ENCODE results near the gene TSPAN7.

The TSPAN7 gene

GRCh38 chrX:38636949-38637819 is 75.8 kb downstream of the TSPAN7 start:
- H3K4me1 ChIP-seq (ENCODE audit: control insufficient read depth, insufficient read depth, low read length, poor library complexity, severe bottlenecking), result no peaks in the 10 kb centered on the region
- no peaks in the 10 kb centered on the region for H3K36me3 ChIP-seq (ENCODE audit: control insufficient read depth, insufficient read depth, low read length)
- H3K4me3 ChIP-seq (ENCODE audit: insufficient read depth, low read depth, low read length, poor library complexity, severe bottlenecking), result no peak overlapping the region
- H3K27ac ChIP-seq (ENCODE audit: insufficient read depth, low read length, poor library complexity, severe bottlenecking), result no peak overlapping the region
- no peaks in the 10 kb centered on the region for H3K9me3 ChIP-seq (ENCODE audit: control insufficient read depth, low read length)
- H3K27me3 ChIP-seq (replicated peaks; ENCODE audit: control insufficient read depth, insufficient read depth, low read length, poor library complexity, severe bottlenecking), result no peaks in the 10 kb centered on the region
- no peak for DNase-seq

DNA sequence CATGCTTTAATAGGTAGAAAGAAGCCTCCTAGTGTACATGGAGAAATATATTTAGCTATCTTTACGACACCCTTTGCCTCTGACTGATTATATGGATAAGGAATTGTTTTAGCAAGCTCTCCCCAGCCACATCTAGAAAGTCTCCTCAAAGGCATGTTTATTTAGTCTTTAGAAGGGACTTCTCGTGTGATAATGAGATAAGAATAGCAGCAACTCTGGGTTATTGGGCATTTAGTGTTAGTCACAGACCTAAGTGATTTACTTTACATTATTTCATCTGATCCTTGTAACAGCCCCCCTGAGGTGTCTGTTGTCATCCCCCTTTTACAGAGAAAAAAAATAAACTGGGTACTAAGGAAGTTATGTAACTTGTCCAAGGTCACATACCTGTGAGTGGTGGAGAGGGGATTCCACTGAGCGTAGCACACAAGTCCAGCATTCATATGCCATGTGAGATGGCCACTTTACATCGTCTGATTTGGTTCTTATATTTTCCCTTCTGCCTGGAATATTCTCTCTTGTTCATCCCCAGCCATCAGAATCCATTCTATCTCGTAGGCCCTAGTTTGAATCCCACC is 77.7 kb downstream of the TSPAN7 start:
- Histone ChIP-seq H3K27ac (ENCODE audit: insufficient read depth, low read length, poor library complexity, severe bottlenecking) (no peak overlapping the region), H3K27me3 (replicated peaks; ENCODE audit: control insufficient read depth, insufficient read depth, low read length, poor library complexity, severe bottlenecking) (no peaks in the 10 kb centered on the region), H3K4me3 (ENCODE audit: insufficient read depth, low read depth, low read length, poor library complexity, severe bottlenecking) (no peak overlapping the region), H3K36me3 (ENCODE audit: control insufficient read depth, insufficient read depth, low read length) (no peaks in the 10 kb centered on the region), H3K4me1 (ENCODE audit: control insufficient read depth, insufficient read depth, low read length, poor library complexity, severe bottlenecking) (no peaks in the 10 kb centered on the region), H3K9me3 (ENCODE audit: control insufficient read depth, low read length) (no peaks in the 10 kb centered on the region)
- DNase-seq, result no peak

- no peaks in the 10 kb centered on the region for H3K27me3 ChIP-seq (replicated peaks; ENCODE audit: control insufficient read depth, insufficient read depth, low read length, poor library complexity, severe bottlenecking)
- H3K27ac ChIP-seq (ENCODE audit: insufficient read depth, low read length, poor library complexity, severe bottlenecking), result no peak overlapping the region
- DNase-seq, result no peak
- H3K4me1 ChIP-seq (ENCODE audit: control insufficient read depth, insufficient read depth, low read length, poor library complexity, severe bottlenecking), result no peaks in the 10 kb centered on the region
- H3K36me3 ChIP-seq (ENCODE audit: control insufficient read depth, insufficient read depth, low read length), result no peaks in the 10 kb centered on the region
- H3K4me3 ChIP-seq (ENCODE audit: insufficient read depth, low read depth, low read length, poor library complexity, severe bottlenecking), result no peak overlapping the region
- H3K9me3 ChIP-seq (ENCODE audit: control insufficient read depth, low read length), result no peaks in the 10 kb centered on the region
Measured at GRCh38 chrX:38639730-38640129, 78.4 kb downstream of the TSPAN7 start.

DNA sequence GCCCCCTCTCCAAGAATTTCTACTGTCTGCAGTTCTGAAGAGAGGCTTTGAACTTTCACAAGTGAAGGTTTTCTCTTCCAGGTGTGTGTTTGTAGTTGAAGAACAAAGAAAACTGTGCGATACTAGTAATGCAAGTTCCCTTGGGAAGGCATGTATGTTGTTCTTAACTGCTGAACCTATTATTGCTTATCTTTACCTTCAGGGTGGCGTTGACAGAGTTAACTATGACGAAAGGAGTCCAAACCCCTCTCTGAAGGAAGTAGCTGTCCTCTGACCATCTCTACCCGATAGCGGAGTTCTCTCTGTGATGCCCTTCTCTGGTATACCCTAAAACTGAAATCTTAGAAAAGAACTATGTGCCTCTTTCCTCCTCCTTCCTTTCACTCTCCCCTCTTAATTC is 79.9 kb downstream of the TSPAN7 start:
- Histone ChIP-seq H3K27me3 (replicated peaks; ENCODE audit: control insufficient read depth, insufficient read depth, low read length, poor library complexity, severe bottlenecking) (no peaks in the 10 kb centered on the region), H3K27ac (ENCODE audit: insufficient read depth, low read length, poor library complexity, severe bottlenecking) (no peak overlapping the region), H3K4me1 (ENCODE audit: control insufficient read depth, insufficient read depth, low read length, poor library complexity, severe bottlenecking) (no peaks in the 10 kb centered on the region), H3K9me3 (ENCODE audit: control insufficient read depth, low read length) (no peaks in the 10 kb centered on the region), H3K36me3 (ENCODE audit: control insufficient read depth, insufficient read depth, low read length) (no peaks in the 10 kb centered on the region), H3K4me3 (ENCODE audit: insufficient read depth, low read depth, low read length, poor library complexity, severe bottlenecking) (no peak overlapping the region)
- DNase-seq, result no peak

GRCh38 chrX:38643903-38644302 is 82.6 kb downstream of the TSPAN7 start:
- no peak for DNase-seq
- no peak overlapping the region for H3K27ac ChIP-seq (ENCODE audit: insufficient read depth, low read length, poor library complexity, severe bottlenecking)
- no peaks in the 10 kb centered on the region for H3K36me3 ChIP-seq (ENCODE audit: control insufficient read depth, insufficient read depth, low read length)

DNA sequence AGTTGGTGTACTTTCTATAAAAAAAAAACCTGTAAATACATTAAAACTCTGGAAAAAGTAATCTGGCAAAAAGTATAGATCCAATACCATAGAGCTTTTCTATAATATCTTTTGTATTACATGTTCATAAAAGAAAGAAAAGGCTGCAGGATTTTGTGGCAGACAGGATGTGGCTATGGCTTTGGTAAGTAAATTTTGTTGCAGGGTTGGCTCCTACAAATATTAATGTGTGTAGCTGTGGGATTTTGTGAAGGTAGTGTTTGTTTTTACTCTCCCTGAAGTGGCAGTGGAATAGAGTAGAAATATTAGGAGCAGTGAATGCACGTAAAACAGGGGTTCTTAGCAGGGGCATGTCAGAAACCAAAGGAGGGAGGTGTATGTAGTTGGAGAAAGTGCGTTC is 84.8 kb downstream of the TSPAN7 start:
- Histone ChIP-seq H3K27ac (ENCODE audit: insufficient read depth, low read length, poor library complexity, severe bottlenecking) (no peak overlapping the region), H3K9me3 (ENCODE audit: control insufficient read depth, low read length) (no peaks in the 10 kb centered on the region), H3K4me3 (ENCODE audit: insufficient read depth, low read depth, low read length, poor library complexity, severe bottlenecking) (no peak overlapping the region), H3K27me3 (replicated peaks; ENCODE audit: control insufficient read depth, insufficient read depth, low read length, poor library complexity, severe bottlenecking) (no peaks in the 10 kb centered on the region), H3K4me1 (ENCODE audit: control insufficient read depth, insufficient read depth, low read length, poor library complexity, severe bottlenecking) (no peaks in the 10 kb centered on the region), H3K36me3 (ENCODE audit: control insufficient read depth, insufficient read depth, low read length) (no peaks in the 10 kb centered on the region)
- DNase-seq, result no peak

More at GRCh38 chrX:38643903-38644302, 82.6 kb downstream of the TSPAN7 start:
- no peaks in the 10 kb centered on the region for H3K4me1 ChIP-seq (ENCODE audit: control insufficient read depth, insufficient read depth, low read length, poor library complexity, severe bottlenecking)
- no peaks in the 10 kb centered on the region for H3K27me3 ChIP-seq (replicated peaks; ENCODE audit: control insufficient read depth, insufficient read depth, low read length, poor library complexity, severe bottlenecking)
- H3K9me3 ChIP-seq (ENCODE audit: control insufficient read depth, low read length), result no peaks in the 10 kb centered on the region
- no peak overlapping the region for H3K4me3 ChIP-seq (ENCODE audit: insufficient read depth, low read depth, low read length, poor library complexity, severe bottlenecking)

DNA sequence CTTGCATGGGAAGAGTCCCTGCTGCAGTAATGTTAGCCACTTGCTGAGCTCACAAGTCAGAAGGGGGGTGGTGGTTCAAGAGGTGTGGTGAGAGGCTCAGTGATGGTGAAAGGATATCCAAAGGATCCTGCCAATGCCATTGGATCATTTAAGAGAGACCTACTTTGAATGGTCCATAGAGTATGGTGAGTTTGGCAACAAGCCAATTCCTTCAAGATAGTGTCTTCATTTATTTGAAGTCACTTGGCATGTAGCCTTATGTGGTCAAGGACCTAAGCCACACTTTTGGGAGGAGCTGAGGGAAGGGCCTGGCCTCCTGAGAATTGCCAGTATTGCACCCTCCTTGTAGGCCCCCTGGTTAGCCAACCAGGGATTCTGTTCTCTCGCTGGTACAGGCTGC is 87.9 kb downstream of the TSPAN7 start:
- Histone ChIP-seq H3K4me3 (ENCODE audit: insufficient read depth, low read depth, low read length, poor library complexity, severe bottlenecking) (no peak overlapping the region), H3K4me1 (ENCODE audit: control insufficient read depth, insufficient read depth, low read length, poor library complexity, severe bottlenecking) (no peaks in the 10 kb centered on the region), H3K9me3 (ENCODE audit: control insufficient read depth, low read length) (no peaks in the 10 kb centered on the region), H3K36me3 (ENCODE audit: control insufficient read depth, insufficient read depth, low read length) (no peaks in the 10 kb centered on the region), H3K27me3 (replicated peaks; ENCODE audit: control insufficient read depth, insufficient read depth, low read length, poor library complexity, severe bottlenecking) (no peaks in the 10 kb centered on the region), H3K27ac (ENCODE audit: insufficient read depth, low read length, poor library complexity, severe bottlenecking) (no peak overlapping the region)
- no peak for DNase-seq

DNA sequence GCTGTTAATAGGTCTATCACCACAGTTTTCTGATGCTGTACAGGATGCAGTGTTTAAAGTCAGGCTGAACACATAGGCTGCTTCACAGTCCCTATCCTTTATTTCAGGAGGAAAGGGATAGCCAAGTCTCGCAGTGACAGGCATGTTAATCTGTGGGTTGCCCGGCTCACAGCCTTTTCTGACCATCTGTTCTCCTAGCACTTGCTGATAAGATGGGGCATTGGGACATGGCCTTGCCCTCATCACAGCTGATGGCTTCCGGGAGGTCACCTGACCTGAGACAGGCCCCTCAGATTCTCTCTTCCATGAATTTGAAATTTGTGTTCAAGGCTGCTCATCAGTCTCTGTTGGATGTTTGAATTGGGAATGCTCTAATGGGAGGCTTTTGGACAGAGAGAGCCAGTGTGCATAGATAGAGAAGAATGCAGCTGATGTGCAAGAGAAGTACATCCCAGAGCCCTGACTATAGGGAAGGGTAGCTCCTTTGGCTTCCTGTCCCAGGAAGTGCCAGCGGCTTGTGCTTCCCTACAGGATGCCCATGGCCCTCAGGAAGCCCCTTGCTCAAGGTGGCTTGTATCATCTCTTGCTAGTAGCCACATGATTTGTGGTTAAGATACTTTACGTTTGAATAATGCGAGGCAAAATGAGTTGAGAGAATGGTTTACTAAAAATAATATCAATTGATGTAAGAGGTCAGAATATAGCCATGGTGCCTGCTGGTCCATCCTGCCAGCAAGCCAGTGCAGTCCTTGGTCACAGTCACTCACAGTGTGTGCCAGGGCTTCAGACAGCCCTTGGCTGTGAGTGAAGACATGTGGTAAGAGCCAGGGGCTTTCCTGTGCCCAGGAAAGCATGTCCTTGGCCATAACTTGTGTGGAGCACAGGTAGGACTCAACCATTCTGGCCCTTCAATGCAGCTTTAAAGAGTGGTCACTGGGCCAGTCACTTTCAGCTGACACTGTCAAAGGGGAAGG is 88.6 kb downstream of the TSPAN7 start:
- no peak for DNase-seq
- H3K27me3 ChIP-seq (replicated peaks; ENCODE audit: control insufficient read depth, insufficient read depth, low read length, poor library complexity, severe bottlenecking), result no peaks in the 10 kb centered on the region
- H3K27ac ChIP-seq (ENCODE audit: insufficient read depth, low read length, poor library complexity, severe bottlenecking), result no peak overlapping the region
- no peaks in the 10 kb centered on the region for H3K36me3 ChIP-seq (ENCODE audit: control insufficient read depth, insufficient read depth, low read length)
- no peaks in the 10 kb centered on the region for H3K4me1 ChIP-seq (ENCODE audit: control insufficient read depth, insufficient read depth, low read length, poor library complexity, severe bottlenecking)
- H3K4me3 ChIP-seq (ENCODE audit: insufficient read depth, low read depth, low read length, poor library complexity, severe bottlenecking), result no peak overlapping the region
- no peaks in the 10 kb centered on the region for H3K9me3 ChIP-seq (ENCODE audit: control insufficient read depth, low read length)

DNA sequence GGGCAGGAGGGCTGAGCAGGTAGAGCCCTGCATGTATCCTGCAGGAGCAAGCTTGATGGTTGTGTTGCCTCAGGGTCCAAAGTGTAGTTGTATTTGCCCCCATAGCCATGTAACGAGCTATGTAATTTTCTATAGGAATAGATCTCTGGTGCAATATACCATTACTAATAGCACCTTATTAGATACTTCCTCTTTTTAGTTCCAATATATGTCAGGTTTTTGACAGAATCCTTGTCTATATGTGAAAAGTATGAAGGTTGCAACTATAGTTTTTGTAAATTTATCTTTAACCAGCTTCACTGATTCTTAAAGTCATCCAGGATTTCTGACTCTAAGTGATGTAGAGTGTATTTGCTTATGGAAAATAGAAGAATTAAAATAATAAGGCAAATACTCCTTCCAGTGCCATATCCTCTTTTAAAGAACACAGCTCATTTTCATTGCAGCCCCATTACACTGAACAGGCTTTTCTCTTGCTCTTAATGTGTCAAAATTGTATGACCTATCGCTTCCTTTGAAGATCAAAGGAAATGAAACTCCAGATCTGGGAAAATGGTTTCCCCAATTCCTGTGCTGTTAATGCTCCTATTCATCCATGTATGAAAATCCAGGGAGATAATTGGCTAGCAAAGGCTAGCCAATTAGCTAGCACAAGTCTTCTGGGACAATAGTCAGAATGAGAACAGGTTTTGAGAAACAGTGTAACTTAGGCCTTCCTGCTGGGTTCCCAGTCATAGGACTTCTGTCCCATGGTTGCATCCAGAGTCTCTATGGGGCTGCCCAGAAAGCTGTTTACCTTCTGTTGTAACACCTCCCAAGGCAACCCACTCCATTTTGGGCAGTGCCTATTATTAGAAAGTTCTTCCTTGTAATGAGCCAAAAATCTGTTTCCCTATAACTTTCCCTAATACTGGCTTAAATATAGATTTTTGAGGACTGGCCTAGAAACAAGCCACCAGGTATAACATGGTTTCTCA is 90.6 kb downstream of the TSPAN7 start:
- Histone ChIP-seq H3K27ac (ENCODE audit: insufficient read depth, low read length, poor library complexity, severe bottlenecking) (no peak overlapping the region), H3K4me1 (ENCODE audit: control insufficient read depth, insufficient read depth, low read length, poor library complexity, severe bottlenecking) (no peaks in the 10 kb centered on the region), H3K9me3 (ENCODE audit: control insufficient read depth, low read length) (no peaks in the 10 kb centered on the region), H3K36me3 (ENCODE audit: control insufficient read depth, insufficient read depth, low read length) (no peaks in the 10 kb centered on the region), H3K4me3 (ENCODE audit: insufficient read depth, low read depth, low read length, poor library complexity, severe bottlenecking) (no peak overlapping the region), H3K27me3 (replicated peaks; ENCODE audit: control insufficient read depth, insufficient read depth, low read length, poor library complexity, severe bottlenecking) (no peaks in the 10 kb centered on the region)
- DNase-seq, result no peak
